Skeletal muscle satellite cell (primary cell): Measurements from ENCODE around the gene RIMBP3B.
"Not testable (repeated sequence)": the region's sequence is repeated elsewhere in the genome, so short reads cannot be mapped to it uniquely, and the experiment has no call there.

Experiments used
- H3K27me3 ChIP-seq: 2 replicates; pipeline ENCODE4 v1.7.0; 2013; ENCODE audit warnings: low read length; ENCODE audit not compliant: control insufficient read depth, insufficient read depth
- H3K36me3 ChIP-seq: 2 replicates; pipeline ENCODE4 v1.7.0; 2013; ENCODE audit warnings: mild to moderate bottlenecking, control low read depth, low read length; ENCODE audit not compliant: insufficient read depth
- H3K4me1 ChIP-seq: 2 replicates; pipeline ENCODE4 v1.7.0; 2013; ENCODE audit warnings: low read length; ENCODE audit not compliant: control insufficient read depth, insufficient read depth
- H3K4me2 ChIP-seq: 2 replicates; pipeline ENCODE4 v1.7.0; 2013; ENCODE audit warnings: mild to moderate bottlenecking, low read length
- H3K4me3 ChIP-seq: 2 replicates; pipeline ENCODE4 v1.7.0; 2013; ENCODE audit warnings: low read length
- H3K9ac ChIP-seq: 2 replicates; pipeline ENCODE4 v1.7.0; 2013; ENCODE audit warnings: mild to moderate bottlenecking, low read depth, low read length, moderate library complexity
- H3K9me3 ChIP-seq: replicated peaks from 2 replicates; pipeline ENCODE4 v1.7.0; 2013; ENCODE audit warnings: mild to moderate bottlenecking, control low read depth, low read length

Gene RIMBP3B

GRCh38 chr22:21384468-21385357 lies 1.2 kb downstream of the RIMBP3B start:
- H3K9me3 ChIP-seq, H3K4me3 ChIP-seq, H3K9ac ChIP-seq: not testable (repeated sequence)

GRCh38 chr22:21389480-21389879 lies 5.9 kb downstream of the RIMBP3B start:
- H3K9ac ChIP-seq, H3K4me2 ChIP-seq, H3K4me3 ChIP-seq, H3K4me1 ChIP-seq, H3K36me3 ChIP-seq, H3K27me3 ChIP-seq, H3K9me3 ChIP-seq: not testable (repeated sequence)

More at GRCh38 chr22:21384468-21385357, 1.2 kb downstream of the RIMBP3B start:
- H3K4me1 ChIP-seq, H3K27me3 ChIP-seq, H3K4me2 ChIP-seq, H3K36me3 ChIP-seq: not testable (repeated sequence)

DNA sequence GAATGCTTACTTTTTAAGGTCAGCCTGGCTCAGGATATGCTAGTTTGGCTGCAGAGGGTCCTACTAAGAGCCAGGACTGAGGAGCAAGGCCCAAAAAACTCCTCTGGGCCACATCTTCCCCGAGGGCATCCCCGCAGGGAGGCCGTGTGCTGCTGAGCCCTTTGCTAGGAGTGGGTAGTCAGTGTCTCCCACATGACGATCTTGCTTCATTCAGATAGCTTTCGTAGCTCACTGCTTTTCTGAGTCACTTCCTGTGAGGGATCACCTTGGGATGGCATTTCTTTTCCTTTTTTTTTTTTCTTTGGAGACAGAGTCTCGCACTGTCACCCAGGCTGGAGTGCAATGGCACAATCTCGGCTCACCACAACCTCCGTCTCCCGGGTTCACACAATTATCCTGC lies 6.5 kb downstream of the RIMBP3B start:
- not testable (repeated sequence) for H3K4me1 ChIP-seq, H3K9me3 ChIP-seq, H3K9ac ChIP-seq, H3K27me3 ChIP-seq, H3K36me3 ChIP-seq, H3K4me3 ChIP-seq, H3K4me2 ChIP-seq

GRCh38 chr22:21394613-21395012 lies 11.1 kb downstream of the RIMBP3B start:
- H3K9ac ChIP-seq, H3K4me2 ChIP-seq, H3K36me3 ChIP-seq, H3K27me3 ChIP-seq, H3K4me1 ChIP-seq, H3K4me3 ChIP-seq, H3K9me3 ChIP-seq: not testable (repeated sequence)

- not testable (repeated sequence) for H3K9ac ChIP-seq, H3K9me3 ChIP-seq, H3K27me3 ChIP-seq, H3K36me3 ChIP-seq, H3K4me1 ChIP-seq, H3K4me2 ChIP-seq, H3K4me3 ChIP-seq
These were observed 17.8 kb downstream of the RIMBP3B start for GRCh38 chr22:21401197-21401969.

GRCh38 chr22:21402763-21403314 lies 19.3 kb downstream of the RIMBP3B start:
- H3K4me3 ChIP-seq, H3K9me3 ChIP-seq, H3K27me3 ChIP-seq, H3K4me2 ChIP-seq, H3K9ac ChIP-seq, H3K4me1 ChIP-seq, H3K36me3 ChIP-seq: not testable (repeated sequence)

- not testable (repeated sequence) for H3K4me2 ChIP-seq, H3K4me1 ChIP-seq, H3K27me3 ChIP-seq, H3K9ac ChIP-seq, H3K4me3 ChIP-seq, H3K9me3 ChIP-seq, H3K36me3 ChIP-seq
These were observed 23.6 kb downstream of the RIMBP3B start for GRCh38 chr22:21407139-21407538.

DNA sequence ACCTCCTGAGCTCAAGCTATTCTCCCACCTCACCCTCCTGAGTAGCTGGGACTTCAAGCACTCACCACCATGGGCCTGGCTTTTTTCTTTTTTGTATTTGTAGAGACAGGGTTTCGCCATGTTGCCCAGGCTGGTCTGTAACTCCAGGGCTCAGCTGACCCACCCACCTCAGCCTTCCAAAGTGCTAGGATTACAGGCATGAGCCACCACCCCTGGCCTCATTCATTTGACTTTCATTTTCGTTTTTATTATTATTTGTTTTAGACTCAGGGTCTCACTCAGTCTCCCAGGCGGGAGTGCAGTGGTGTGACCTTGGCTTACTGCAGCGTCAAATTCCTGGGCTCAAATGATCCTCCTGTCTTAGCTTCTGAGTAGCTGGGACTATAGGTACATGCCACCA lies 24.2 kb downstream of the RIMBP3B start:
- H3K27me3 ChIP-seq, H3K4me2 ChIP-seq, H3K4me3 ChIP-seq, H3K36me3 ChIP-seq, H3K9ac ChIP-seq, H3K4me1 ChIP-seq, H3K9me3 ChIP-seq: not testable (repeated sequence)

DNA sequence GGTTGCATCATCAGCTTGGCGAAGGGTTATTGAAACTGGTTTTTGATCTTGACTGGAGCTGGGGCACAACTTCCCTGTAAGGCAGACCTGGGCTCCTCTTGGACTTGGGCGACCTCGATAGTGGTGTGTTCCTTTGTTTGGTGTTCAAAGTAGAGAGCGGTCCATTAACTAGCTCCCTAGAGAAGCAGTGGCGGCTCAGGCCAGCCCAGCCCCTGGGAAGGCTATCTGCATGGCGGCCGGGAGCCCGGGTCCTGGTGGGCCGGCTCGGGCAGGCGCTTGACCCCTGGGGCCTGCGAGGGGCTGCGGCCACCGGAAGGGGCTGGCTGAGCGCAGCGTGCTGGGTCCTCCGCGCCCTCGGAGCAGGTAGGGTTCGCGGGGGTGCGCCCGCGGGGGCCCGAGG lies 32.8 kb downstream of the RIMBP3B start:
- not testable (repeated sequence) for H3K4me3 ChIP-seq, H3K27me3 ChIP-seq, H3K9me3 ChIP-seq, H3K4me2 ChIP-seq, H3K4me1 ChIP-seq, H3K9ac ChIP-seq, H3K36me3 ChIP-seq

- Histone ChIP-seq H3K4me2 (peak within 1 kb of the TSS; percentile 71), H3K4me3 (peak within 1 kb of the TSS; percentile 62)
- not testable (repeated sequence) for H3K27me3 ChIP-seq, H3K9ac ChIP-seq, H3K4me1 ChIP-seq, H3K9me3 ChIP-seq, H3K36me3 ChIP-seq
These were observed 33.7 kb downstream of the RIMBP3B start, which contains the start of gene HIC2 for GRCh38 chr22:21417227-21417746. Gene HIC2 (plus strand): TSS chr22:21417371. CDS start chr22:21442832, 25,461 bp downstream.

- H3K36me3 ChIP-seq, H3K9me3 ChIP-seq, H3K27me3 ChIP-seq, H3K9ac ChIP-seq, H3K4me1 ChIP-seq: not testable (repeated sequence)
- peak overlapping the region; percentile 71 for H3K4me2 ChIP-seq
- H3K4me3 ChIP-seq: peak overlapping the region; percentile 62
These were observed 34.3 kb downstream of the RIMBP3B start for GRCh38 chr22:21417853-21418252.
